HG03521 (cell line): ENCODE measurements around the gene SLC9A7.
A peak's percentile ranks its signal among the peaks of the same experiment; 100 is the strongest.

Experiments
- ATAC-seq: cut with Tn5 transposase; IDR thresholded peaks from one replicate; pipeline ENCODE4 v1.9.1; 2021; ENCODE audit warnings: mild to moderate bottlenecking, moderate library complexity; ENCODE audit not compliant: unreplicated experiment

The SLC9A7 gene

GRCh38 chrX:46653482-46653881, 105.4 kb downstream of the SLC9A7 start:
- ATAC-seq: no peak

GRCh38 chrX:46649421-46650260, 109.3 kb downstream of the SLC9A7 start:
- no peak for ATAC-seq

DNA sequence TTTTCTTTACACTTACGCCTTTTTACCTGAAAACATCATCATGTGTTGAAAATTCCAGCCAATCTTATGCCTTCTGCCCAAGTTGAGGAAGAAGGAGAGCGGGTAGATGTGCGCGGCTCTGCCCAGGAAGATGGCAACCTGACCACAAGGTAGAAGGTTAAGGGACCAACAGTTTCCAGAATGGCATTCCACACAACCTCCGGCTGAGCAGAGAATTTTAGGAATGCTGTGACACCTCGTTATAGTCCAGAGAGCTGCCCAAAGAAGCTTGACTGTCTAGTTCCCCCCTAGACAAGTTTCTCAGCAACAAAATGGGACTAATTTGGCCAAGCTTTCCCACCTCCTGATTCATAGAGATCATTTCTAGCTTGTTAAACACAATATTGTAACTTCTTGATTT, 110.3 kb downstream of the SLC9A7 start:
- ATAC-seq: no peak

DNA sequence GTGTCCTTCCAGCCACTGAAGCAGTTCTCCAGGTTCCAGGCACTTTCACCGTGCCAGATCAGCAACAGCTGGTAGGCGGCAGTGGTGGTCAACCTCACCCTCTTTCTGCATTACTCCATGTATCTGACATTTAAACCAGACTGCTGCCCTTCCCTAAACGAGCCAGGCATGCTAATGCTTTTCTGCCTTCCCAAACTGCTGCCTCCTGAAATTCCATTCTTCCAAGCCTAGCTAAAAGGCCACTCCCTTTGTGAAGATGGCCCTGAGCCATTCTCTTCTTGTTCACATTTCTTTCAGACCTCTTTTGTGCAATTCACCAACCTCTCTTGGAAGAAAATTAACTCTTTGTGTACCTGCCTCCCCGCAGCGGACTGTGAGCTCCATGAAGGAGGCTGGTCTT, 111.7 kb downstream of the SLC9A7 start:
- no peak for ATAC-seq

GRCh38 chrX:46645614-46646013, 113.3 kb downstream of the SLC9A7 start:
- ATAC-seq: no peak

DNA sequence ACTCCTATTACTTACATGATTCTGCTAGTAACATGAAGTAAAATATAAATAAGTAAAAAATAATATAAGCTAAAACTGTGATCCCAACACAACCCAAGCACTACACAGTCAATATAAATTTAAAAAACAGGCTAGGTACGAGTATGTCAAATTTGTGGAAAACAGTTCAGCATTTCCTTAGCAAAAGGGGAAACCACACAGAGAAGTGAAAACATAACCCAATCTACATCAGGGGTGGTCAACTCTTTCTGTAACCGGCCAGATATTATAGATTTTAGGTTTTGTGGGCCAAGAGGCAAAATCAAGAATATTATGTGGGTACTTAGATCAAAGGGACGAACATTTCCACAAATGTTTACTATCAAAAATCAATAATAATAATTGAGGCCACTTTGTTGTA, 115.3 kb downstream of the SLC9A7 start:
- ATAC-seq: no peak

DNA sequence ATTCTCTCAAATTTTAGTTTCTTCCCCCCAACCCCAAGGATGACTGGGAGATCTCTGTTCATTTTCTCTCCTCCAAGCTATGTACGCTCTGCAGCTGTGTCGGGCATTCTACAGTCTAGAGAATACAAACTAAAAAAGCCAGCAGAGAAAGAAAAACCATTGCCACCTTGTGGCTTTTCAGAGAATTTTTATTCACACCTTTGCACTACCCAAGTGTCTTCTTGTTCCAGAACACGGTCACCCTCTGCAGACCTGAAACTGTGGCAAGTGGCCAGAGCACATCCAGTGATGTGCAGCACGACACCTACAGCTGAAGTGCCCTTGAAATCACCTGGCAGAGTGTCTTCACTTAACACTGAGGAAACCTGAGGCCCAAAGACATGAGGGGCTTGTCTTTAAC, 116.8 kb downstream of the SLC9A7 start:
- ATAC-seq: no peak

- no peak for ATAC-seq
Observed at GRCh38 chrX:46637938-46638337, 121.0 kb downstream of the SLC9A7 start.

- no peak for ATAC-seq
Observed at GRCh38 chrX:46636223-46636622, 122.7 kb downstream of the SLC9A7 start.

DNA sequence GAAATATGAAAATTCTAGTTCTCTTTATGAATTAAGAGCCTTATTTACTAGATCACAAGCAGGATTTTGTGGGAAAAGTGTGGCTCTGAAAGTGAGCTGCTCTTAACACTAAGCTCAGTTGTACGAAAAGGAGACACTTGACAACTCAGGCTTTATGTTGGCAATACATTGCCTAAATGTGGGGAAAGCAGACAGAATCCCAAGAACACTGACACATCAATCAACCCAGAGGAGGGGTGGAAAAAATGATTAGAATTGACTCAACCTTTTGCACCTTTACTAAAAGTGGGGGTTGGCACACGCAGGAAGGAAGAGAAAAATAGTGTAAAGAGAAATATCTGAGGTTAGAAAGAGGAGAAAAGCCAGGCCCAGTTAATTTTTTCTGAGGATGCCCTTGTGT, 123.7 kb downstream of the SLC9A7 start:
- no peak for ATAC-seq

DNA sequence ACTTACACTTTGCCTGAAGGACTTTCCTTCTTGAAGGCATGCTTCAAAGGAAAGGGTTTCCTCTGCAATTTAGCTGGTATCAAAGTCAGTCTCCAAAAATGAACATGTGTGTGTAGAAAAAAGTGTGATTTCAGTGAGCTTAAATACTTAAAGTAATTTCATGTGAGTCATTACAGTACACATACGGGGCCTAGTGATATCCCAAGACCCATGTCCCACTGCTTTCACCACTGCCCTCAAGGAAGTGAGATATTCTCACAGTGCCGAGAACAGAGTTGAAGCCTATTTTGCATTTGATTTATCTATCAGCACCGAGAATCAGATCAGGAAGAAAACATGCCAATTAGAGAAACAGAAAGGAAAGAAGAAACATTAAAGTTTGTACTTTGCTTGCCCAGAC, 124.3 kb downstream of the SLC9A7 start:
- ATAC-seq: no peak

- no peak for ATAC-seq
Observed at GRCh38 chrX:46630141-46630540, 128.8 kb downstream of the SLC9A7 start.

- ATAC-seq: peak; percentile 75
Observed at GRCh38 chrX:46628460-46629371, 130.2 kb downstream of the SLC9A7 start.

DNA sequence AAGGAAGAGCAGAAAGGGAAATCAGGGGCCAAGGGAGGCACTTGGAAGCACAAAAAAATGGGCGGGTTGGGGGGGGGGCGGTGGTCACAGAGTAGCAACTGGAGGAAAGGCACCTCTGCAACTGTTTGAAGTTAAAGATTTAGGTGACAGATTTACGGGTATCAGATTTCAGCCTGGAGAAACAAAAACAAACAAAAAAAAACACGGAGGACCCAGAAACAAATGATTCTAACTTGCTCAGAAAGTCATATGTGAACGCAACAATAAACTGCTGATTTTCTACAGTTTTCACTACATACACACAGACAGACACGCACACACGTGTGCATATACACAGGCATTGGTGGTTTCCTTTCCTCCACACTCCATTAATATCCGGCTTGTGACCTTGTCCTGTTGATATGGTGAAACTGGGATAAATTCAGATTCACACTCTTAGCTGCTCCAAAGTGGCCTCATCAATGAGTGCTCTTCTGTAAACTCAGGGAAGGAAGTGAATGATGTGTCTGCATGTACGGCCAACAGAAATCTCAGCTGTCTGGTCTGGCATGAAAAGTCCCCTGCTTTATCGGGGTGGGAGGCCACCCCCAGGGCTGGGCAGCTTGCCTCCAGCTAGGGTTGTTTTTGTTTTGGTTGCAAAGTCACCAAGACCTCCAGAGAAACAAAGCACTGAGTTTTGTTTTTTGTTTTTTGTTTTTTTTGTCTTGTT, 131.1 kb downstream of the SLC9A7 start:
- ATAC-seq: peak; percentile 28

DNA sequence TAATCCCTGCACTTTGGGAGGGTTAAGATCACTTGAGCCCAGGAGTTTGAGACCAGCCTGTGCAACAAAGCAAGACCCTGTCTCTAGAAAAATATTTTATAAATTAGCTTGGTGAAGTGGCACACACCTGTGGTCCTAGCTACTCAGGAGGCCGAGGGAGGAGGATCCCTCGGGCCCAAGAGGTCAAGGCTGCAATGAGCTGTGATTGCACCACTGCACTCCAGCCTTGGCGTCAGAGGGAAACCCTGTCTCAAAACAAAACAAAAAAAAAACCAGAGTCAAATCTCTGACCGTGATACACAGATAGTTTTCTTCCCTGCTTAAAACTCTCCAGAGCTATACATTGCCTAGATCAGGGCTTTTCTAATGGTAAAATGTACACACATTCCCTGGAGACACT, 131.9 kb downstream of the SLC9A7 start:
- ATAC-seq: no peak

- no peak for ATAC-seq
Observed at GRCh38 chrX:46626566-46626965, 132.4 kb downstream of the SLC9A7 start.

DNA sequence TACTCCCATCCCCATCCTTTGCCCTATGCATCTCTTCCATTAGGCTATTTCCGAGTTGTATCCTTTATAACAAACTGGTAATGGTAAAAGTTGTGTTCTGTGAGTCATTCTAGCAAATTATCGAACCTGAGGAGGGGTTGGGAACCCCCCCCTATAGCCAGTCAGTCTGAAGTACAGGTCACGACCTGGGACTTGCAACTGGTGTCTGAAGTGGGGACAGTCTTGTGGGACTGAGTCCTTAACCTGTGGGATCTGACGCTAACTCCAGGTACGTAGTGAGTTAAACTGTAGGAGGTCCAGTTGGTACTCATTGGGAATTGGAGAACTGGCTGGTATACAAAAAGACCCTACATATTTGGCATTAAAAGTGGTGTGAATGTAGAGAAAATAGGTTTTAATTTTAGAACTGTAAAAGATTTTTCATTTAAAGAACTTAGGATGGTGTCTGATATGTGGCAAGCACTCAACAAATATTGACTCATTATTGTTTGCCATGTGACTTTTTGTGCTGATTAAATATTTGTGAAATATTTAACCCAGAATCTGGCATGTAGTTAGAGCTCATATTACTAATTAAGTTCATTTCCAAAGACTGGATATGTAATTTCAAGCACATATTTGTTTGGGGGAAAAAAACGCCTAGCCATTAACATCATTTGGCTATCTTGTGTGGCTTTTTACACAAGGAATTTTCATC, 134.7 kb downstream of the SLC9A7 start:
- no peak for ATAC-seq

DNA sequence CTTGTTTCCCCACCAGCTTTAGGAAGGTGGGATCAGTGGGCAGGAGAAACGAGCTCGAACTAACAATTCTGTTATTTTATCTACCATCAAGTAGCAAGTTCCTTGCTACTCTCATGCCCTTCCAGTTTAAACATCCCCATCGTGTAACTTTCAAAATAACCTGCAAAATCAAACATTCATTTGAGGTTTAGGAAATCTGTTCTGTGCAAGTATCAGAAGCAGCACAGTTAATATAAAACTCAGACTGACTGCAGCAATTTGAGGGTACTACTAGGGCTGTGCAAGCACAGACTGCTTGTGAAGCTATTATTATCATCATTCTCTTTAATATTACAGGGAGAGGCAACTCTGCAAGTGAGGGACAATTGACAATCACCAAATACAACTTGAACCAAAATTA, 137.3 kb downstream of the SLC9A7 start:
- ATAC-seq: no peak

- no peak for ATAC-seq
Observed at GRCh38 chrX:46620505-46620904, 138.4 kb downstream of the SLC9A7 start.

- ATAC-seq: no peak
Observed at GRCh38 chrX:46618947-46619346, 140.0 kb downstream of the SLC9A7 start.

GRCh38 chrX:46617906-46618305, 141.0 kb downstream of the SLC9A7 start:
- no peak for ATAC-seq
